ENCODE results near the gene SMG6. TPM values are rescaled to one million over a fixed set of nuclear protein-coding genes. Genes with fewer than 3 reads are reported as not detected.

SMG6 gene
- total and polyA plus RNA-seq, 2 of the 4 experiments (the other 2 are of a cell fraction) = 16.3 to 30.3 TPM

- no peak overlapping the region; the same call in 1 of the 2 replicates for H3K4me2 ChIP-seq (ENCODE audit: low read depth, low read length)
- peaks cover 60% of the 10 kb centered on the region for H3K9me1 ChIP-seq (ENCODE audit: insufficient read depth, low read length)
- peaks cover 2% of the 10 kb centered on the region; the same call in 1 of the 2 replicates for H3K36me3 ChIP-seq (ENCODE audit: control insufficient read depth, insufficient read depth, low read length)
- H4K91ac ChIP-seq (ENCODE audit: insufficient read depth, low read depth, low read length) = peak overlapping the region; percentile 84
- H3K4ac ChIP-seq (ENCODE audit: low read depth, low read length) = peak overlapping the region; percentile 83
- CTCF ChIA-PET = interaction anchor here (1.0 to 1.3 kb wide), 3 partner anchors 54 to 70 kb away, joined by 3 to 6 read pairs (median 4); no protein-coding TSS in a partner anchor
- BruUV-seq (replicated peaks) = no TSS peak
- H3K9ac ChIP-seq (ENCODE audit: low read depth, low read length) = peak overlapping the region; percentile 12
- H3K56ac ChIP-seq (ENCODE audit: extremely low read depth, insufficient read depth, low read length) = peak overlapping the region; percentile 58
- POLR2A ChIA-PET (ENCODE audit: unreplicated experiment) = no interaction called here
- dilution Hi-C loops (cut with HindIII; ENCODE audit: low sequenced_read_pairs, unreplicated experiment) (no loop called here), intact Hi-C loops (cut with micrococcal nuclease) (no loop called here), in situ Hi-C loops (cut with MboI; ENCODE audit: low sequenced_read_pairs) (loop anchor here (10.0 kb wide), 1 partner anchor 113 kb away; no protein-coding TSS in a partner anchor)
- H2BK15ac ChIP-seq (ENCODE audit: low read depth, low read length) = peak overlapping the region; percentile 95
- H4K5ac ChIP-seq (ENCODE audit: low read depth, low read length) = peak overlapping the region; percentile 89
- DNase-seq (peak; percentile 83), ATAC-seq (ENCODE audit: low read depth) (no peak)
- peak overlapping the region; percentile 93 for H2AK5ac ChIP-seq (ENCODE audit: low read depth, low read length)
- peaks cover 72% of the 10 kb centered on the region for H3K4me1 ChIP-seq (ENCODE audit: control insufficient read depth, insufficient read depth, low read length)
- H4K20me1 ChIP-seq (ENCODE audit: insufficient read depth, low read length) = no peaks in the 10 kb centered on the region
- TF ChIP-seq MAFK (IDR thresholded peaks at IDR 0.05; ENCODE audit: low read depth, low read length) = no peak
- TF ChIP-seq CHD1 (IDR thresholded peaks at IDR 0.05; ENCODE audit: low read depth, low read length) = 0 out of 2 replicates have a peak, but pooled peaks have one; percentile 44
- WGBS, 2 experiments (ENCODE audit: extremely low coverage in 2 of 2, insufficient read length in 1 of 2) = no CpG with 5 or more reads among the region's 4 CpGs
- H2BK120ac ChIP-seq (ENCODE audit: low read depth, low read length) = peak overlapping the region; percentile 96
- H3K79me1 ChIP-seq (ENCODE audit: low read depth in 1 of 2, low read length in 2 of 2) = peaks cover 38 to 85% of the 10 kb centered on the region in 2 experiments
- peak overlapping the region; percentile 96 for H3K23ac ChIP-seq (ENCODE audit: low read depth, low read length)
- no peaks in the 10 kb centered on the region for H3K9me3 ChIP-seq (ENCODE audit: control insufficient read depth, insufficient read depth, low read length)
- peak overlapping the region; percentile 72 for H3K27ac ChIP-seq (ENCODE audit: insufficient read depth, low read length)
- H4K8ac ChIP-seq (ENCODE audit: low read depth in 2 of 2, low read length in 2 of 2) = peak overlapping the region; percentile 53 to 90
- H3K18ac ChIP-seq (ENCODE audit: low read depth, low read length) = peak overlapping the region; percentile 86
- peak overlapping the region; percentile 91 for H3K14ac ChIP-seq (replicated peaks; ENCODE audit: low read depth, low read length)
- peak overlapping the region; percentile 83 for H2BK5ac ChIP-seq (ENCODE audit: low read depth, low read length, poor library complexity, severe bottlenecking)
- peak overlapping the region; percentile 14 for H2AFZ ChIP-seq (replicated peaks; ENCODE audit: low read length, poor library complexity)
- H3K27me3 ChIP-seq (ENCODE audit: control insufficient read depth, insufficient read depth, low read length) = no peaks in the 10 kb centered on the region
- H3K4me3 ChIP-seq (ENCODE audit: insufficient read depth, low read depth, low read length) = no peak overlapping the region
- peak overlapping the region; percentile 81 for H2BK20ac ChIP-seq (ENCODE audit: low read depth, low read length)
- peak overlapping the region; percentile 75 for H2AK9ac ChIP-seq (replicated peaks; ENCODE audit: low read depth, low read length, poor library complexity)
These were observed 126.3 kb downstream of the SMG6 start for GRCh38 chr17:2177235-2177811.
